GM23338 (cell line): ENCODE measurements around the gene GIMAP2. TPM values are rescaled to one million over a fixed set of nuclear protein-coding genes. Genes with fewer than 3 reads are reported as not detected.

ENCODE experiments used
- ATAC-seq: fragments of 200-7000 bp; cut with Tn5 transposase; 3 replicates; pipeline ENCODE4 v1.9.1; 2020
- DNase-seq: peaks from one replicate; pipeline ENCODE4 v3.0.0-alpha.2; 2015; ENCODE audit warnings: low spot score
- H2AFZ ChIP-seq: fragments of 200-600 bp; sonication (generic); 2 replicates; pipeline ENCODE4 v1.8.0; 2016; ENCODE audit warnings: antibody characterized with exemption, mild to moderate bottlenecking, moderate library complexity
- H3F3A ChIP-seq: fragments of 200-600 bp; sonication (generic); replicated peaks from 2 replicates; pipeline ENCODE4 v1.8.0; 2017; ENCODE audit warnings: antibody characterized with exemption, mixed run types, low read depth
- H3K27ac ChIP-seq: fragments of 200-600 bp; sonication (generic); 2 replicates; pipeline ENCODE4 v1.6.1; 2016; ENCODE audit warnings: low read depth
- H3K27me3 ChIP-seq: fragments of 200-600 bp; sonication (generic); 2 replicates; pipeline ENCODE4 v1.8.0; 2016; ENCODE audit warnings: mild to moderate bottlenecking, mixed run types, moderate library complexity; ENCODE audit not compliant: insufficient read depth
- H3K36me3 ChIP-seq: fragments of 200-600 bp; sonication (generic); 2 replicates; pipeline ENCODE4 v1.8.0; 2016; ENCODE audit warnings: mild to moderate bottlenecking; ENCODE audit not compliant: insufficient read depth
- H3K4me1 ChIP-seq: fragments of 200-600 bp; sonication (generic); 2 replicates; pipeline ENCODE4 v1.8.0; 2016; ENCODE audit warnings: mild to moderate bottlenecking, moderate library complexity; ENCODE audit not compliant: insufficient read depth
- H3K4me2 ChIP-seq: fragments of 200-600 bp; sonication (generic); 2 replicates; pipeline ENCODE4 v1.7.1; 2017; ENCODE audit warnings: mixed run types
- H3K4me3 ChIP-seq: fragments of 200-600 bp; sonication (generic); 2 replicates; pipeline ENCODE4 v1.6.1; 2016; ENCODE audit warnings: mixed run types
- H3K79me2 ChIP-seq: fragments of 200-600 bp; sonication (generic); replicated peaks from 2 replicates; pipeline ENCODE4 v1.8.0; 2017; ENCODE audit warnings: mild to moderate bottlenecking; ENCODE audit not compliant: insufficient read depth
- H3K9me2 ChIP-seq: fragments of 200-600 bp; sonication (generic); 2 replicates; pipeline ENCODE4 v1.8.0; 2017; ENCODE audit not compliant: insufficient read depth
- H4K20me1 ChIP-seq: fragments of 200-600 bp; sonication (generic); replicated peaks from 2 replicates; pipeline ENCODE4 v1.8.0; 2017; ENCODE audit warnings: mild to moderate bottlenecking; ENCODE audit not compliant: insufficient read depth
- H3K27ac Mint-ChIP-seq: 2 replicates; pipeline ENCODE4 v1.8.0; 2020; ENCODE audit warnings: inconsistent platforms, mild to moderate bottlenecking, moderate library complexity, mixed read lengths
- H3K27me3 Mint-ChIP-seq: 3 replicates; pipeline ENCODE4 v1.8.0; 2022; ENCODE audit warnings: low read depth, mild to moderate bottlenecking, moderate library complexity, mixed read lengths, inconsistent platforms; ENCODE audit not compliant: insufficient read depth, poor library complexity
- H3K36me3 Mint-ChIP-seq: 3 replicates; pipeline ENCODE4 v1.8.0; 2021; ENCODE audit warnings: low read depth, mild to moderate bottlenecking, inconsistent platforms, moderate library complexity, mixed read lengths
- H3K4me1 Mint-ChIP-seq: 3 replicates; pipeline ENCODE4 v1.8.0; 2020; ENCODE audit warnings: mild to moderate bottlenecking, inconsistent platforms, mixed read lengths
- H3K4me3 Mint-ChIP-seq: 3 replicates; pipeline ENCODE4 v1.8.0; 2021; ENCODE audit warnings: moderate library complexity, mild to moderate bottlenecking, inconsistent platforms, mixed read lengths
- H3K9me3 Mint-ChIP-seq: 3 replicates; pipeline ENCODE4 v1.8.0; 2020; ENCODE audit warnings: moderate library complexity, mild to moderate bottlenecking, inconsistent platforms, mixed read lengths
- CREB1 ChIP-seq: fragments of 250-450 bp; sonication (Bioruptor Pico); IDR thresholded peaks from 2 replicates; pipeline ENCODE4 v1.5.0; 2020; ENCODE audit warnings: low read depth, mild to moderate bottlenecking, moderate library complexity
- EZH2 ChIP-seq: fragments of 200-600 bp; sonication (generic); IDR thresholded peaks from one replicate; pipeline ENCODE4 v1.8.0; 2017; ENCODE audit warnings: antibody characterized with exemption, mild to moderate bottlenecking, low read depth; ENCODE audit not compliant: unreplicated experiment
- EZH2phosphoT487 ChIP-seq: fragments of 200-600 bp; sonication (generic); IDR thresholded peaks from one replicate; pipeline ENCODE4 v1.8.1; 2018; ENCODE audit warnings: antibody characterized with exemption; ENCODE audit not compliant: unreplicated experiment
- JUNB ChIP-seq: IDR thresholded peaks from one replicate; pipeline ENCODE4 v1.6.1; 2016; ENCODE audit warnings: antibody characterized with exemption; ENCODE audit not compliant: unreplicated experiment
- NANOG ChIP-seq: IDR thresholded peaks from 2 replicates; pipeline ENCODE4 v1.6.1; 2016; ENCODE audit warnings: antibody characterized with exemption, borderline replicate concordance
- POLR2AphosphoS5 ChIP-seq: IDR thresholded peaks from 2 replicates; pipeline ENCODE4 v1.6.1; 2016; ENCODE audit warnings: antibody characterized with exemption, low read depth
- REST ChIP-seq: IDR thresholded peaks from one replicate; pipeline ENCODE4 v1.6.1; 2018; ENCODE audit warnings: antibody characterized with exemption; ENCODE audit not compliant: unreplicated experiment
- STAT1 ChIP-seq: IDR thresholded peaks from one replicate; pipeline ENCODE4 v1.6.1; 2016; ENCODE audit warnings: antibody characterized with exemption; ENCODE audit not compliant: unreplicated experiment
- ZNF114 ChIP-seq: fragments of 250-450 bp; sonication (Bioruptor Pico); IDR thresholded peaks from 2 replicates; pipeline ENCODE4 v1.5.0; 2020; ENCODE audit warnings: mild to moderate bottlenecking, moderate library complexity
- ZNF331 ChIP-seq: fragments of 250-450 bp; sonication (Bioruptor Pico); IDR thresholded peaks from 2 replicates; pipeline ENCODE4 v1.5.0; 2020; ENCODE audit warnings: low read depth, mild to moderate bottlenecking, moderate library complexity
- polyA plus RNA-seq: library from polyadenylated mRNA; unstranded; fragments of >200 nt; fragmentation: Nextera tagmentation; extraction: Ambion mirVana; gene quantifications from 2 replicates; pipeline ENCODE4 v1.2.1, GENCODE V29; 2016
- total RNA-seq: library from RNA; depleted of rRNA; stranded (reverse); fragments of >200 nt; shearing (Covaris generic); gene quantifications from 2 replicates; pipeline ENCODE4 v1.2.3, GENCODE V29; 2014
- TF ChIP-seq, protein P1 (sequence below): IDR thresholded peaks from 2 replicates; pipeline ENCODE4 v1.6.1; 2016; ENCODE audit warnings: antibody characterized with exemption
- TF ChIP-seq, protein P2 (sequence below): fragments of 250-450 bp; sonication (Bioruptor Pico); IDR thresholded peaks from 2 replicates; pipeline ENCODE4 v1.5.0; 2020; ENCODE audit warnings: mild to moderate bottlenecking, moderate library complexity
- TF ChIP-seq, protein P3 (sequence below), 2 experiments: fragments of 200-600 bp in 1 of 2; sonication (generic) in 1 of 2; conservative IDR thresholded peaks; 2 replicates each; pipeline versions ENCODE4 v1.5.1 to v1.6.1; 2016 to 2017; ENCODE audit warnings: antibody characterized with exemption in 2 of 2, low read depth in 2 of 2, mild to moderate bottlenecking in 2 of 2, moderate library complexity in 1 of 2

Gene GIMAP2
- total and polyA plus RNA-seq, 2 experiments from 2014 or later: not detected

DNA sequence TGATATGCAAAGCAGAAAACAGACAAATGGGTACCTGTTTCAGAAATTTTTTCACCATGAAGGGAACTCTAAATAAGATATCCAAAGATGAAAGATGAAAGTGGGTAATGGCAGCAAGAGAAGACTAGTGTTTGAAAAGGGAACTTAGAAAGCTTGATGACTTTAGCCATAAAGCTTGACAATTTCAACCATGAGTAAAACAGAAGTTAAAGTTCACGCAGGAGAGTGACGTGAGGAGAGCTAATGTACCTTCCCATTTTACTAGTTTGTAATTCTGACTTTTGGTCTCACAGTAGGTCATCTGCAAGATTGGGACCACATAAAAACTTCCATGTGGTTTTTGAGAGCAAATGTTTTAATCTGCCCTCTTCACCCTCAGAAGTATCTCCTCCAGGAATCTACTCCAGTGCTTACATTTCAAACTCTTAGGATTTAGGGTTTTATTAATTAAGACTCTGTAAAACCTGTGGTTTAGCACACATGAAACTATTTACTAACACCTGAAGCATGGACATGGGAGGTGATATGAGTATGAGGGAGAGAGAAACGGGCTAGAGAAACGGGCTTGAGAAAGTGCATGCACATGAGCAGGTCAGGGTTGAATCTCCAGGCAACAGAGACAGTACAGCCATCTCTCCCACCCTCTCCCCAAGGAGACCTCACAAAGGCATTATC is 24.4 kb upstream of the GIMAP2 start:
- Histone ChIP-seq H4K20me1 (no peaks in the 10 kb centered on the region), H3K36me3 (no peaks in the 10 kb centered on the region), H3K4me2 (no peak overlapping the region), H3K4me3 (no peak overlapping the region), H3K79me2 (no peaks in the 10 kb centered on the region), H3K9me2 (peaks cover 3% of the 10 kb centered on the region; the same call in 1 of the 2 replicates), H3K27ac (no peak overlapping the region), H3K27me3 (no peaks in the 10 kb centered on the region), H3F3A (no peaks in the 10 kb centered on the region), H2AFZ (no peak overlapping the region), H3K4me1 (no peaks in the 10 kb centered on the region)
- no peaks in the 10 kb centered on the region for H3K4me1 Mint-ChIP-seq
- DNase-seq (no peak), ATAC-seq (no peak)
- H3K9me3 Mint-ChIP-seq: peaks cover 16% of the 10 kb centered on the region; the same call in 2 of the 3 replicates
- H3K27me3 Mint-ChIP-seq: peaks cover 5% of the 10 kb centered on the region
- peaks cover 7% of the 10 kb centered on the region; the same call in 2 of the 3 replicates for H3K36me3 Mint-ChIP-seq
- TF ChIP-seq CREB1 (CRISPR knock-in tag): no peak
- no peak for TF ChIP-seq ZNF331 (CRISPR knock-in tag)
- TF ChIP-seq, protein P1, sequence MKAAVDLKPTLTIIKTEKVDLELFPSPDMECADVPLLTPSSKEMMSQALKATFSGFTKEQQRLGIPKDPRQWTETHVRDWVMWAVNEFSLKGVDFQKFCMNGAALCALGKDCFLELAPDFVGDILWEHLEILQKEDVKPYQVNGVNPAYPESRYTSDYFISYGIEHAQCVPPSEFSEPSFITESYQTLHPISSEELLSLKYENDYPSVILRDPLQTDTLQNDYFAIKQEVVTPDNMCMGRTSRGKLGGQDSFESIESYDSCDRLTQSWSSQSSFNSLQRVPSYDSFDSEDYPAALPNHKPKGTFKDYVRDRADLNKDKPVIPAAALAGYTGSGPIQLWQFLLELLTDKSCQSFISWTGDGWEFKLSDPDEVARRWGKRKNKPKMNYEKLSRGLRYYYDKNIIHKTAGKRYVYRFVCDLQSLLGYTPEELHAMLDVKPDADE: no peak
- TF ChIP-seq NANOG: no peak
- no peak for TF ChIP-seq ZNF114 (CRISPR knock-in tag)
- TF ChIP-seq REST: no peak
- TF ChIP-seq POLR2AphosphoS5: no peak
- TF ChIP-seq JUNB: no peak
- no peak for TF ChIP-seq EZH2
- TF ChIP-seq, protein P2, sequence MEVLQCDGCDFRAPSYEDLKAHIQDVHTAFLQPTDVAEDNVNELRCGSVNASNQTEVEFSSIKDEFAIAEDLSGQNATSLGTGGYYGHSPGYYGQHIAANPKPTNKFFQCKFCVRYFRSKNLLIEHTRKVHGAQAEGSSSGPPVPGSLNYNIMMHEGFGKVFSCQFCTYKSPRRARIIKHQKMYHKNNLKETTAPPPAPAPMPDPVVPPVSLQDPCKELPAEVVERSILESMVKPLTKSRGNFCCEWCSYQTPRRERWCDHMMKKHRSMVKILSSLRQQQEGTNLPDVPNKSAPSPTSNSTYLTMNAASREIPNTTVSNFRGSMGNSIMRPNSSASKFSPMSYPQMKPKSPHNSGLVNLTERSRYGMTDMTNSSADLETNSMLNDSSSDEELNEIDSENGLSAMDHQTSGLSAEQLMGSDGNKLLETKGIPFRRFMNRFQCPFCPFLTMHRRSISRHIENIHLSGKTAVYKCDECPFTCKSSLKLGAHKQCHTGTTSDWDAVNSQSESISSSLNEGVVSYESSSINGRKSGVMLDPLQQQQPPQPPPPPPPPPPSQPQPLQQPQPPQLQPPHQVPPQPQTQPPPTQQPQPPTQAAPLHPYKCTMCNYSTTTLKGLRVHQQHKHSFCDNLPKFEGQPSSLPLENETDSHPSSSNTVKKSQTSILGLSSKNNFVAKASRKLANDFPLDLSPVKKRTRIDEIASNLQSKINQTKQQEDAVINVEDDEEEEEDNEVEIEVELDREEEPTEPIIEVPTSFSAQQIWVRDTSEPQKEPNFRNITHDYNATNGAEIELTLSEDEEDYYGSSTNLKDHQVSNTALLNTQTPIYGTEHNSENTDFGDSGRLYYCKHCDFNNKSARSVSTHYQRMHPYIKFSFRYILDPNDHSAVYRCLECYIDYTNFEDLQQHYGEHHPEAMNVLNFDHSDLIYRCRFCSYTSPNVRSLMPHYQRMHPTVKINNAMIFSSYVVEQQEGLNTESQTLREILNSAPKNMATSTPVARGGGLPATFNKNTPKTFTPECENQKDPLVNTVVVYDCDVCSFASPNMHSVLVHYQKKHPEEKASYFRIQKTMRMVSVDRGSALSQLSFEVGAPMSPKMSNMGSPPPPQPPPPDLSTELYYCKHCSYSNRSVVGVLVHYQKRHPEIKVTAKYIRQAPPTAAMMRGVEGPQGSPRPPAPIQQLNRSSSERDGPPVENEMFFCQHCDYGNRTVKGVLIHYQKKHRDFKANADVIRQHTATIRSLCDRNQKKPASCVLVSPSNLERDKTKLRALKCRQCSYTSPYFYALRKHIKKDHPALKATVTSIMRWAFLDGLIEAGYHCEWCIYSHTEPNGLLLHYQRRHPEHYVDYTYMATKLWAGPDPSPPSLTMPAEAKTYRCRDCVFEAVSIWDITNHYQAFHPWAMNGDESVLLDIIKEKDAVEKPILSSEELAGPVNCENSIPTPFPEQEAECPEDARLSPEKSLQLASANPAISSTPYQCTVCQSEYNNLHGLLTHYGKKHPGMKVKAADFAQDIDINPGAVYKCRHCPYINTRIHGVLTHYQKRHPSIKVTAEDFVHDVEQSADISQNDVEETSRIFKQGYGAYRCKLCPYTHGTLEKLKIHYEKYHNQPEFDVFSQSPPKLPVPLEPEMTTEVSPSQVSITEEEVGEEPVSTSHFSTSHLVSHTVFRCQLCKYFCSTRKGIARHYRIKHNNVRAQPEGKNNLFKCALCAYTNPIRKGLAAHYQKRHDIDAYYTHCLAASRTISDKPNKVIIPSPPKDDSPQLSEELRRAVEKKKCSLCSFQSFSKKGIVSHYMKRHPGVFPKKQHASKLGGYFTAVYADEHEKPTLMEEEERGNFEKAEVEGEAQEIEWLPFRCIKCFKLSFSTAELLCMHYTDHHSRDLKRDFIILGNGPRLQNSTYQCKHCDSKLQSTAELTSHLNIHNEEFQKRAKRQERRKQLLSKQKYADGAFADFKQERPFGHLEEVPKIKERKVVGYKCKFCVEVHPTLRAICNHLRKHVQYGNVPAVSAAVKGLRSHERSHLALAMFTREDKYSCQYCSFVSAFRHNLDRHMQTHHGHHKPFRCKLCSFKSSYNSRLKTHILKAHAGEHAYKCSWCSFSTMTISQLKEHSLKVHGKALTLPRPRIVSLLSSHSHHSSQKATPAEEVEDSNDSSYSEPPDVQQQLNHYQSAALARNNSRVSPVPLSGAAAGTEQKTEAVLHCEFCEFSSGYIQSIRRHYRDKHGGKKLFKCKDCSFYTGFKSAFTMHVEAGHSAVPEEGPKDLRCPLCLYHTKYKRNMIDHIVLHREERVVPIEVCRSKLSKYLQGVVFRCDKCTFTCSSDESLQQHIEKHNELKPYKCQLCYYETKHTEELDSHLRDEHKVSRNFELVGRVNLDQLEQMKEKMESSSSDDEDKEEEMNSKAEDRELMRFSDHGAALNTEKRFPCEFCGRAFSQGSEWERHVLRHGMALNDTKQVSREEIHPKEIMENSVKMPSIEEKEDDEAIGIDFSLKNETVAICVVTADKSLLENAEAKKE (CRISPR knock-in tag): no peak
- TF ChIP-seq, protein P3, sequence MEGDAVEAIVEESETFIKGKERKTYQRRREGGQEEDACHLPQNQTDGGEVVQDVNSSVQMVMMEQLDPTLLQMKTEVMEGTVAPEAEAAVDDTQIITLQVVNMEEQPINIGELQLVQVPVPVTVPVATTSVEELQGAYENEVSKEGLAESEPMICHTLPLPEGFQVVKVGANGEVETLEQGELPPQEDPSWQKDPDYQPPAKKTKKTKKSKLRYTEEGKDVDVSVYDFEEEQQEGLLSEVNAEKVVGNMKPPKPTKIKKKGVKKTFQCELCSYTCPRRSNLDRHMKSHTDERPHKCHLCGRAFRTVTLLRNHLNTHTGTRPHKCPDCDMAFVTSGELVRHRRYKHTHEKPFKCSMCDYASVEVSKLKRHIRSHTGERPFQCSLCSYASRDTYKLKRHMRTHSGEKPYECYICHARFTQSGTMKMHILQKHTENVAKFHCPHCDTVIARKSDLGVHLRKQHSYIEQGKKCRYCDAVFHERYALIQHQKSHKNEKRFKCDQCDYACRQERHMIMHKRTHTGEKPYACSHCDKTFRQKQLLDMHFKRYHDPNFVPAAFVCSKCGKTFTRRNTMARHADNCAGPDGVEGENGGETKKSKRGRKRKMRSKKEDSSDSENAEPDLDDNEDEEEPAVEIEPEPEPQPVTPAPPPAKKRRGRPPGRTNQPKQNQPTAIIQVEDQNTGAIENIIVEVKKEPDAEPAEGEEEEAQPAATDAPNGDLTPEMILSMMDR (conservative IDR thresholded peaks at IDR 0.05; ENCODE audit: low read depth in 2 of 2): no peak
- no peak for TF ChIP-seq STAT1
- TF ChIP-seq EZH2phosphoT487: no peak
- no peak overlapping the region for H3K27ac Mint-ChIP-seq
- no peak overlapping the region for H3K4me3 Mint-ChIP-seq
